Activated CD4-positive, alpha-beta T cell treated with anti-CD3 and anti-CD28 coated beads for 48 hours (primary cell): ENCODE results near the gene ZNF576.
A peak's percentile ranks its signal among the peaks of the same experiment; 100 is the strongest.
"Not testable (repeated sequence)": the region's sequence is repeated elsewhere in the genome, so short reads cannot be mapped to it uniquely, and the experiment has no call there.

ENCODE experiments used
- DNase-seq: peaks from one replicate; pipeline ENCODE4 v3.0.0-alpha.2; 2020

The ZNF576 gene, protein sequence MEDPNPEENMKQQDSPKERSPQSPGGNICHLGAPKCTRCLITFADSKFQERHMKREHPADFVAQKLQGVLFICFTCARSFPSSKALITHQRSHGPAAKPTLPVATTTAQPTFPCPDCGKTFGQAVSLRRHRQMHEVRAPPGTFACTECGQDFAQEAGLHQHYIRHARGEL

DNA sequence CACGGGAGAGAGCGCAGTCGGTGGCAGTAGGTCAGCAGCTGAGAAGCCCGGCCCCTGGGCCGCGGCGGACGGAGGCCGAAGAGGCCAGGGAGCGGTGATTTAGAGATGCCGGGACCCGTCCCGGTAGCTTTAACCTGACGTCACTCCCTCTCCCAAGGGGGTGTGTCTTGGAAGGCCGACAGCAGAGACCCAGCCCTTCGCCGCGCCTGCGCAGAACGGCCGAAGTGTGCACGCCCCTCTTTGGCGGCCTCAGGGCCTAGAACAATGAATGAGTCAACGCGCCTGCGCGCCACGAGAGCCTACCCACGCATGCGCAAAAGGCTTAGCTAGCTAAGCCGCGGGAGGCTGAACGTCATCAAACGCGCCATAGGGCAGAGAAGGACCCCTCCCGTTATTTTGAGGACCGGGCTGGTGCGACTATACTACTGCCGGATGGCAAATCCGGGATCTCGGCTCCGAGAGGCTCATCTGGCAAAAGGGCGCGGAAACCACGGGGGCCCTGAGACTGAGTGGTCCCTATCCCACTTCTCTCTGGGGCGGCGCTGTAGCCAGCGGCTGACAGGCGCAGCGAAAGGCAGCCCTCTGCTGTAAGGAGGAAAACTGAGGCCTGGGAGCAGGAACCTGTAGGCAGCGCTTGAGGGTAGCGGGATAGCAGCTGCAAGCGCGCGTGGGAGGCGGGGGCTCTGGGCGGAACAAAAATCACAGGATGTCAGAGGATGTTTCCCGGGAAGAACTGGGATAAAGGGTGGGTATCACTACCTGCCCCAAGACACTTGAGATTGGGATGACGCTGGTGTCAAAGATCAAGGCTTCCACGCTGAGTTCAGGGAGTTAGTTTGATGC, at the start of gene ZNF576, which contains the start of gene IRGQ:
Gene ZNF576 (plus strand): TSS at position 597 of the 843 bp plus-strand sequence. CDS start 514 bp downstream, outside the sequence.
Gene IRGQ (minus strand): TSS at position 136 of the 843 bp plus-strand sequence. CDS start 796 bp downstream, outside the sequence.
- DNase-seq = peak; percentile 100

DNA sequence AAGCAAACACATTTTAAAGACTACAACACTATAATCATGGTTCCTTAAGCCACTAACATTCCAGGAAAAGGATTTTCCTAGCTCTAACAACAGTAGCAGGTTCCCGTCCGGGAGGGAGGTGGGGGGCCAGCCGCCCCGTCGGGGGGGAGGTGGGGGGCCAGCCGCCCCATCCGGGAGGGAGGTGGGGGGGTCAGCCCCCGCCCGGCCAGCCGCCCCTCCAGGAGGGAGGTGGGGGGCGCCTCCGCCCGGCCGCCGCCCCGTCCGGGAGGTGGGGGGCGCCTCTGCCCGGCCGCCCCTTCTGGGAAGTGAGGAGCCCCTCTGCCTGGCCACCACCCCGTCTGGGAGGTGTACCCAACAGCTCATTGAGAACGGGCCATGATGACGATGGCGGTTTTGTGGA, 48.5 kb upstream of the ZNF576 start:
- DNase-seq = not testable (repeated sequence)

DNA sequence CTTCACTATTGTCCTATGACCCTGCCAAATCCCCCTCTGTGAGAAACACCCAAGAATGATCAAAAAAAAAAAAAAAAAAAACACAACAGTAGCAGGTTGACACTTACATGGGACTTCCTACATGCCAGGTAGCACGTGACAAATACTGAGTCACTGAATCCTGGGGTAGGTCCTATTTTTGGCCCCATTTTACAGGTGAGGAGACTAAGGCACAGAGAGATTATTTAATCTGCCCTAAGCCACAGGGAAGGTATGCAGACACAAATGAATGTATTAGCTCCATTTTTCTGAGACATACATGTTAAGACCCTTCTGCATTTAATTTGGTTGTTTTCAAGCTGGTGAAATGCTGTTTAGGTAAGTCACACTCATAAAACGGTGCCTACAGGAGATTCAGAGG, 47.7 kb upstream of the ZNF576 start:
- no peak for DNase-seq

DNA sequence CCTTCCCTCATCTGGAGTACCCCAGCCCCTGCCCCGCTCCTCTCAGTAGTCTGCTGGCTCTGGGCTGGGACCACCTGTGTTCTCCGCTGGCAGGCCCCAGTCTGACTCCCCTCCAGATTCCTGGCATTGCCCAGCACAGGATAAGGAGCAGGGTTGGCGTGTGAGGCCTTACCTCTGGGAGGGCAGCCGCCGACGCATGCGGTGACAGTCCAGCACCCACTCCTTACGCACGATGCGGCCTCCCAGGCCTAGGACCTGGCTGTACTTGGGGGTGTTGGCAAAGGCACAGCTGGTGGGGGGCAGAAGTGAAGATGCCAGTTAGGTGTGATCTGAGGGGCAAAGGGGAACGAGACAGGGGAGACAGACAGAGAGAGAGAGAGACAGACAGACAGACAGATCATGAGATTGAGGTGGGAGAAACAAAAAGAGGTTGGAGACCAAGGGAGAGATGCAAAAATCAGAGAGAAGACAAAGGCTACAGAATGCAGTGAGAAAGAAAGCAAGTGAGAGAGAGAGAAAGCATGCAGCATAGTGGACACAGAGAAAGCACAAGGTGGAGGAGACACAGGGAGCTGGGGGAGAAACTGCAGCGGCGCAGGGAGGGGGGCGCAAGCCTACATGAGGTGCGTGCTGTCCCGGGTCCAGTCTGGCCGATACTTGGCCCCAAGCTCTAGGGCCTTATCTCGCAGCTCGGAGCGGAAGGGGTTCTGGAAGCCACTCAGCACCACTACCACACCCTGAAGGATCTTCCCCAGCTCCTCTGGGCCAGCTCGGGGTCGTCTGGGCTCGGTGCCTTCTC, 44.8 kb upstream of the ZNF576 start:
- DNase-seq = no peak

DNA sequence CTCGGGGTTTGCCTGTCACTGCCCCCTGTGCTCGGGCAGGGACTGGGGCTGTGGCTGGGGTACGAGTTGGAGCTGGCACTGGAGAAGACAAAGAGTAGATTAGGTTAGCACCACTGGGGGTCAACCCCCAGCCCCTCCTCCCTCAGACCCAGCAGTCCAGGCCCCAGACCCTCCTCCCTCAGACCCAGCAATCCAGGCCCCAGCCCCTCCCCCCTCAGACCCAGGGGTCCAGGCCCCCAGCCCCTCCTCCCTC, 44.3 kb upstream of the ZNF576 start:
- DNase-seq = no peak

DNA sequence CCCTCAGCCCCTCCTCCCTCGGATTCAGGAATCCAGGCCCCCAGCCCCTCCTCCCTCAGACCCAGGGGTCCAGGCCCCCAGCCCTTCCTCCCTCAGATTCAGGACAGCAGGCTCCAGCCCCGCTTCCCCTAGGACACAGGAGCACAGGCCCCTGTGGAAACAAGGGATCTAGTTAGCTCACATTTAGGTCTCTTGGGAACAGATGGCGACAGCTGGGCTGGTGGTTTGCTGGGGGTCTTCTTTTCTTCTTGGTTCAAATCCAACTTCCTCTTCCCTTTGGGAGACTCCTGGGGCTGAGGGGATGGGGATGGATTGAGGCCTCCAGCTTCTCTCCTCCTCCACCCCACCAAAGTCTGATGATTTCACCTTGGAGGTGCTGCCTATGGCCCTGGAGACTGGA, 43.8 kb upstream of the ZNF576 start:
- no peak for DNase-seq

DNA sequence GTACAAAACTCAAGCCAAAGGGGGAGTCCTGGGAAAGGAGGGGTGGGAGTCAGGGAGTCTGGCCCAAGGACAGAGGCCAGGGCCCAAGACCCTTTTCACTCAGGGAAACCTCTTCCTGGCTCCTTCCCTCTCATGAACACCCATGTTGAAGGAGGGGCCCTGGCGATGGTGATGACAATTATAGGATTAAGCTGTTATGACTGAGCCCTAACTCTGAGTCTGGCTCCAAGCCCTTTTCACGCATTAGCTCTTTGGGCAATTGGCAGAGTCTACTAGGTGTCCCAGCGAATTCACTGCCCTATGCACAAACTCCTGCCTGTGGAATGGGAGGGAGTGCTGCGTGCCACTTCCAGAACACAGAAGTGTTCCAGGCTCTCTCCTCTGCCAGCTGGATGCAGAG, 42.7 kb upstream of the ZNF576 start:
- no peak for DNase-seq

DNA sequence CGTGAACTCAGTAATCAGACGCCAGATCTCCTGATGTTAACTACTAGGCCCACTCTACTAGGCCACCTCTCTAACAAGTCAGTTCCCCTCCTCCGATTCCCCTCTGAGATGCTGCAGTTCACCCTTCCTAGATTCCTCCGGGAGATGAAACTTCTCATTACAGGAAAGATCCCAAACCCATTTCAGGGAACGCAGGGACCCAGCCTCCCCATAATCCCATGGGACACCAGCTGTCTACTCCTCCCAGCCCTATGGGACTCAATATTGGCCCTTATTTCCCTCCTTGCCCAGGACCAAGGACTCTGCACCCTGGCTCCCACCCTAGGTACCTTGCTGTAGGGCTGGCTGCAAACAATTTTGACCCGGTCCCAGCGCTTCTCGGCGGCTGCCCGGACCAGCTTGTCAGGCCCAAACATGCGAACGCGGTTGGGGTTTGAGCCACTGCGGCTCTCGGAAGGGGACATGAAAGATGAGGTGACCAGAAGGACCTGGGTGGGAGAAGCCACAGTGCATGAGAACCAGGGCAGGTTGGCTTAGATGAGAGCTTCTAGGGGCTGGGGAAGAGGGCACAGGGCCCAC, 42.0 kb upstream of the ZNF576 start:
- DNase-seq = no peak

DNA sequence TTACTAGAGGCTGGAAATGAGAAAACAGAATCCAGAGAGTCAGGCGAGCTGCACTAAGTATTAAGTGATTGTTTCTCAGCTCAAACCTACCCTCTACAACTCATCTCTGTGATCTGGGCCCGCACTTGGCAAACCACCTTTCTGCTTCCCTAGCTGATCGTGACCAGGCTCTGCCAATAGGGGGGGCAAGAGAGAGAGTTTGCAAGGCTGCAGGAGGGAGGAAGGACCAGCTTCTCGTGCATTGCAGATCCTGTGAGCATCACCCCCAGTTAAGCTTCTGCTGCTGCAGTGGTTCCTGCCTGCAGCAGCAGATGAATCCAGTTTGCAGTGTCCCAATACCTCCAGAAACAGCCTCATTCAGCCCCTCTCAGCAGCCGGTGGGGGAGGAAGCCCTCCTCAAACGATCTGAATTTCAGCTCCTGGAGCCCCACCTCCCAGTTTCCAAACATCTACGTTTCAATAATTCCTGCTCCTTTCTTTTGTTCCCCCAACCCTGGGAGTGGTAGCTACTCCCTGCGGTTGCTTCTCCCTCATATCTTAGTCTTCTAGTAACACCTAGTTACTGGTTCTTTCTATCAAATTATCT, 41.1 kb upstream of the ZNF576 start:
- DNase-seq = peak; percentile 88

DNA sequence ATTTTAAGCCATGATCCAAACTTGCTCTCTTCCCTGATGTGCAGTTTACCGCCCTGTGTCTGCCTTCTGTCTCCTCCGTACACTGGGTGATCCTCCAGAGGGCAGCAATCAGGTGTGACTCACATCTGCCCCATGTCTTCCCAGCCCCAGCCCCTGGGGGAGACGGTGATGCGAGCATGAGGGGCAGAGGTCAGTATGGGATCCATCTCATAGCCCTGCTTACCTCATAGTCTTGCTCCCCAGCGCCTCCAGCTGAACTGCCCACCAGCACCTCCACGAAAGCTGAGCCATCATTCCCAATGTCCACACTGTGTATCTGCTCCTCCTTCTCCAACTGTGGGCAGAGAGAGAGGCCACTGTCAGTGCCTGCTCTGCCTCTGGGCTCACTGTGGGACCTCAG, 35.7 kb upstream of the ZNF576 start:
- DNase-seq = peak; percentile 19

DNA sequence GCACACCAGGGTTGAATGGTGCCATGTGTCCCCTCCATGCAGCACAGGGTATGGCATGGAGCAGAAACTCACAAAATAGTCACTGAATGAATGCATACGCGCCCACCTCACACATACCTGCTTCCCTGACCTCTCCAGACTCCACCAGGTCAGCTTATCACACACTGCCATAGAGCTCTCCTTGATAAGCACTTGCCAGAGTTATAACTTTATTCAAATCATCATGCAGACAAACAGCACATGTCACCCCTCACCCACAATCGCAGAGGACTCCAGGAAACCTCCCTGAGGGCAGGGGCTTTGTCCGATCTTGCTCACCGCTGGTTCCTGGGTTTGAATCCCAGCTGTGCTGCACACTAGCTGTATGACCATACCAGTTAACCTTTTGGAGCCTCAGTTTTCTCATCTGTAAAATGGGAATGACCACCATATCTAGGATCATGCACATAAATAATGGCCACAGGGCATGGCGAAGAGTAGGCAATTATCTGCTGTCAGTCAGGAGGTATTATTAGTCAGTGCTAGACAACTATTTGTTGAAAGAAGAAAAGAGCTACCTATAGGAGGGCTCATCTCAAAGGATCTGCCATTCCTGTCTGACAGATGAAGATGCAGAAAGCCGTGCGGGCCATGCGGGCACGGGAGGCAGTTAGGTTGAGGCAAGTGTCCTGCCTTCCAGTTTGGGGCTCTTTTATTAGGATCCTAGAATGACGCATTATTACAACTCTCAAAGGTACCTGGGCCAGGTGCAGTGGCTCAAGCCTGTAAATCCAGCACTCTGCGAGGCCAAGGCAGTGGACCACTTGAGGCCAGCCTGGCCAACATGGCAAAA, 35.0 kb upstream of the ZNF576 start:
- no peak for DNase-seq

DNA sequence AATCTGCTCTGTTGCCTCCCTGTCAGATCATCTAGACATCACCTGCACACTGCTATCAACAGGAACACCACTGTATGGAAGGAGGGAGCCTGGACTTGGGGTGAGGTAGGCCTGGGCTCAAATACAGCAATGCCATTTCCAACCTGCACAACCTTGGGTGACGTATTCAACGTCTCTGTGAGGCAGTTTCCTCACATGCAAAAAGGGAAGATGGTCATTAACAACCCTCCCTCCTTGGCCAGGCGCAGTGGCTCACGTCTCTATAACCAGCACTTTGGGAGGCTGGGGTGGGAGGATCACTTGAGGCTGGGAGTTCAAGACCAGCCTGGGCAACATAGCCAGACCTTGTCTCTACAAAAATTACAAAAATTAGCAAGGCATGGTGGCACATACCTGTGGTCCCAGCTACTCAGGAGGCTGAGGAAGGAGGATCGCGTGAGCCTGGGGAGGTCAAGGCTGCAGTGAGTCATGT, 34.1 kb upstream of the ZNF576 start:
- DNase-seq = no peak

DNA sequence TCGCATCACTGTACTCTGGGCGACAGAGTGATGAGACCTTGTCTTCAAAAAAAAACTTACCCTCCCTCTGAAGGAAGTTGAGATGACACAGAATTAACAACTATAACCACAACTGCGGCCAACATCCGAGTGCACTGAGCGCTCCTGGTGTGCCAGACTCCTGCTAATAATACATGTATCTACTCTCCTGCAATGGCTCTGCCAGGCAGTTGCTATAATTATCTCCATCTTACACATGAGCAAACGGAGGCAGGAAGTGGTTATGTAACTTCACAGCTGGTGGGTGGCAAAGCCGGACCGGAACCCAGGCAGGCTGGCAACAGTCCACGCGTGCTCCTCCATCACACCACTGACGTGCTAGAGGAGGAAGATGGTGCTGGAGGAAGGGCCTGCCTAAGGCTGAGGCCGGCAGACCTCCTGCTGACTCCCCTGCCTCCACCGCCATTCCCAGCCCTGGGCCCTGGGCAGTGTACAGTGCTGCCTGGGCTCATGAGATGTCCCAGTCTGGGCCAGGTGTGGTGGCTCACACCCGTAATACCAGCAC, 33.6 kb upstream of the ZNF576 start:
- peak; percentile 76 for DNase-seq

DNA sequence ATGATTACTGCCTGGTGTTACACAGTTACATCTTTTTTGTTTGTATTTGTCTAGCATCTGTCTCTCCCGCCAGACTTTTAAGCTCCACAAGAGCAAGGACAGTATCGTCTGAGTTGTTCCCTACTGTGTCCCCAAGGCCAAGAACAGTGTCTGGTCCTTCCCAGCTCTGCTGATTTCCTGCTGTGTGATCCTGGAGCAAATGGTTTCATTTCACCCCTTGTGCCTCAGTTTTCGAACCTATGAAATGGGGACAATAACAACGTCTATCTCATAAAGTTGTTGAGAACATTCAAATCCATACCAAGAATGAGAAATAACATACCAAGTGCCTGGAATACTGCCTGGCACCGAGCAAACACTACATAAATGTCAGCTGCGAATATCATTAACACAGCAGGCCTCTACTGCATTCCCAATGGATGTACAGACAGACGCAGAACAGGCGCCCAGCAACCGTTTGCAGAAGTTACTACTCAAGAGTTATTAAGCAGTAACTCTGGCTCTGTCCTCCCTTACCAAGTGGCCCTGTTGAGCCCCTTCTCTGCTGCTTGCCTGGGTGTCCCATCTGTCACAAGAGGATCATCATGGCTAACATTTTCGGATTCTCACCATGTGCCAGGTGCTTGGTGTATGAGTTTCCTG, 32.5 kb upstream of the ZNF576 start:
- DNase-seq = no peak

DNA sequence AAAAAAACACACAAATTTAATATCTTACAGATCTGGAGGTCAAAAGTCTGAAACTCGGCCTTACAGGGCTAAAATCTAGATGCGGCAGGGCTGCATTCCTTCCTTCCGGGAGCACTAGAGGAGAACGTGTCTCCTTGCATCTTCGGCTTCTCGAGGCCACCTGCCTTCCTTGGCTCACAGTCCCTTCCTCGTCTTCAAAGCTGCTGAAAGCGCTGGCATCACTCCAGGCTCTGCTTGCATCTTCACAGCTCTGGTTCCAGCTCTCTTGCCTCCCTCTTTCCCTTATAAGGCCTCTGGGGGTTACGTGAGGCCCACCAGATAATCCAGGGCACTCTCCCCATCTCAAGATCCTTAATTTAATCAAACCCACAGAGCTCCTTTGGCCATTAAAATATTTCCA, 31.6 kb upstream of the ZNF576 start:
- DNase-seq = no peak

DNA sequence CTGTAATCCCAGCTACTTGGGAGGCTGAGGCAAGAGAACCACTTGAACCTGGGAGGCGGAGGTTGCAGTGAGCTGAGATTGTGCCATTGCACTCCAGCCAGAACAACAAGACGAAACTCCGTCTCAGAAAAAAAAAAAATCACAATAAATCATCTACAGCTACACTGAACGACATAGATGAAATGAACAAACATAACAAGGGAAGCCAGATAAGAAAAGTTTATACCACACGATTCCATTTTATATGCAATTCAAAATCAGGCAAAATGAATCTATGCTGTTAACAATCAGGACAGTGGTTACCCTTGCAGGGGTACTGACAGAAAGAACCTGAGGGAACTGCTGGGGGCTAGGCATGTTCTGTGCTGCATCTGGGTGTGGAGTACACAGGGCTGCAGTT, 26.7 kb upstream of the ZNF576 start:
- DNase-seq = no peak

DNA sequence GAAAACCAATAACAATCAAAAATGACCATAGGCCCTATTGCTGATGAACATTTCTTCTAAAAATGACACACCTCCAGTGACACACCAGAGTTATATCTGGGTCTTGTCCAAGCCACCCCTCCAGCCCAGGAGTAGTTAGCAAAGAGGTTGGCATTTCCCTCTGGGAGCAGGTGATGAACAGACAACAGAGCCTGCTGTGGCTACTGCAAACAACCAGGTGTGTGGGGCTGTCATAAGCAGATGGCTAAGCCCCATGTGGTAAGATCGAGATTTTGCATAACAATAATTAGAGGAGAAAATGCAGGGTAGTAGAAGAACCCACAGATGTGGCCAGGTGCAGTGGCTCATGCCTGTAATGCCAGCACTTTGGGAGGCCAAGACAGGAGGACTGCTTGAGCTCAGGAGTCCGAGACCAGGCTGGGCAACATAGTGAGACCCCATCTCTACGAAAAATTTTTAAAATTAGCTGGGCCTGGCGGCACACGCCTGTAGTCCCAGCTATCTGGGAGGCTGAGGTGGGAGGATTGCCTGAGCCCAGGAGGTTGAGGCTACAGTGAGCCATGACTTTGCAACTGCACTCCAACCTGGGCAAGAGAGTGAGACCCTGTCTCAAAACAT, 26.1 kb upstream of the ZNF576 start:
- DNase-seq = no peak

DNA sequence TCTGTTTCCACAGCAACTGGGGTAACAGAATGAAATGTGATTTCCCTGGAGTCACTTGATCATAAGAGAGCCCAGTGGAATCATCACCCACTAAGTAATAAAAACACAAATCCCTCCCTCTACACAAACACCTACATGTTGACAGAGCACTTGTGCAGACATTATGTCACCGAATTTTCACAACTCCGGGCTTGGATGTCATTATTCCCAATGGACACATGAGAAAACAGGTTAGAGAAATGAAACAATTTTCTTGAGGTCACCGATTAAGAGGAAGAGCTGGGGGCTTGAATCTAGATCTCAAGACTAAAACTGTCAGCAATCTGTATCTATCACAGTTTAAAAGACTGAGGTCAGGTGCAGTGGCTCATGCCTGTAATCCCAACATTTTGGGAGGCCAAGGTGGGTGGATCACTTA, 24.2 kb upstream of the ZNF576 start:
- no peak for DNase-seq

DNA sequence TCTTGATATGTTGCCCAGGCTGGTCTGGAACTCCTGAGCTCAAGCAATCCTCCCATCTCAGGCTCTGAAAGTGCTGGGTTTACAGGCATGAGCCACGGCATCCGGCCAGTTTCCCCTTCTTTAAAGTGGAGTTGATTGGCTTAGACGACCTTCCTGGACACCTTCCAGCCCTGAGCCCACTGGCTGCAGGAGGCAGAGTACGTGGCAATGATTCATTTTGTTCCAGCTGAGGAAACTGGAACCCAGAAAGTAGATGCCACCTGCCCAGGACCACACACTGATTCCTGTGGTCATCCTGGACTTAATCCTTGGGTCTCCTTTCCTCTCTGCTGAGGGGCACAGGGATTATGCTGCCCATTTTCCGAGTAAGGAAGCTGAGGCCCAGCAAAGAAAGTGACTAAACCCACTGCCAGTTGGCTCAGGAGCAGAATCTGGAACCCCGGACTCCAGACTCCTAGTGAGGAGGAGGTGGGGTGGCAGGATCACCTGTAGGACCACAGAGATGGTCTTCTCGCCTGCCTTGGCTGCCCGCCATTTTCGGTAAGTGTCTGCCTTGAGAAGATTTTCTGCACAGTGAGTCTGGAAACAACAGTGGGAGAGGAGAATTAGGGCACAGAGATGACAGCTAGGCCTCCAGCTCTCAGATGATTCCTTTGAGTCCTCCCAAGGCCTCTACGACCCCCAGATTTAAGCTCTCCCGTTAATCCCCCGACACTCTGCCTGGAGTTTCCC, 21.8 kb upstream of the ZNF576 start:
- no peak for DNase-seq
